ENCODE results near the gene SPEF1. TPM values are rescaled to one million over a fixed set of nuclear protein-coding genes. Genes with fewer than 3 reads are reported as not detected.

Gene SPEF1
- total and polyA plus RNA-seq, 10 of the 15 experiments (the other 5 are each of a cell fraction or from before 2014, with no cell fraction given), result 0.12 TPM; not detected in 9

DNA sequence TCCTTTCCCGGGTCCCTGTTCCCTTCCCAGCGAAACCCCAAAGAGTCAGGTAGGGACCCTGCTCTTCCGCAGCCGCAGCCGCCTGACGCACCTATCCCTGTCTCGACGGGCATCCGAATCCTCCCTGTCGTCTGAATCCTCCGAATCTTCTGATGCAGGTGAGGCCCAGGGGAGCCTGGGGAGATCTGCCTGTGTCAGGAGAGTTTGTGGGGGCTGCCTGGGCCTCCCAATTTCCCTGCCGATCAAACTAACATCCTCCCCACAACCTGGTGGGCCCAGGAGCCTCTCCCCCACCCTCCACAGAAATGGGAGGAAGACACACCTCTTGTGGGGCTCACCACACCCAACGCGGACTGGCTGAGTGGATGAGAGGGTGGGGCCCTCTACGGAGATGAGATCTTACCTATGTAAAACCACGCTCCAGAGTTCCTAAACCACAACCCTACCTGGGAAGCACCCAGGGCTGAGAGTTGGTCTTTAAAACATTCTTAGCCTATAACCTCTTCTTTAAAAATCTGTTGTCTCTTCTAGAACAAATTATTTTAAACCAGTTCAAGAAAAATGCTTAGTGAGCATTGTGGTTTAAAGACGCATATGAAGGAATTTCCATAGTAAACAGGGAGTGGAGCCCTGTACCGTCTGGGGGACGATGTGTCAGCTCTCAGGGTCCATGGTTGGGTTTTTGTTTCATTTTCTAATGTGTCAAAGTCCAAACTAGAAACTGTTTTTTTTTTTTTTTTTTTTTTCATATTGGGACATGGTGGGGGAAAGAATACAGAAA is 16.5 kb upstream of the SPEF1 start (continued):
- no peak for TF ChIP-seq MEF2A (IDR thresholded peaks at IDR 0.05; ENCODE audit: insufficient read depth, low read depth, low read length)
- no peak for TF ChIP-seq FOXM1 (IDR thresholded peaks at IDR 0.05; ENCODE audit: low read depth, low read length)
- no peak for TF ChIP-seq KAT2A (conservative IDR thresholded peaks at IDR 0.05; ENCODE audit: control insufficient read depth, low read depth, low read length)
- TF ChIP-seq, protein P1, sequence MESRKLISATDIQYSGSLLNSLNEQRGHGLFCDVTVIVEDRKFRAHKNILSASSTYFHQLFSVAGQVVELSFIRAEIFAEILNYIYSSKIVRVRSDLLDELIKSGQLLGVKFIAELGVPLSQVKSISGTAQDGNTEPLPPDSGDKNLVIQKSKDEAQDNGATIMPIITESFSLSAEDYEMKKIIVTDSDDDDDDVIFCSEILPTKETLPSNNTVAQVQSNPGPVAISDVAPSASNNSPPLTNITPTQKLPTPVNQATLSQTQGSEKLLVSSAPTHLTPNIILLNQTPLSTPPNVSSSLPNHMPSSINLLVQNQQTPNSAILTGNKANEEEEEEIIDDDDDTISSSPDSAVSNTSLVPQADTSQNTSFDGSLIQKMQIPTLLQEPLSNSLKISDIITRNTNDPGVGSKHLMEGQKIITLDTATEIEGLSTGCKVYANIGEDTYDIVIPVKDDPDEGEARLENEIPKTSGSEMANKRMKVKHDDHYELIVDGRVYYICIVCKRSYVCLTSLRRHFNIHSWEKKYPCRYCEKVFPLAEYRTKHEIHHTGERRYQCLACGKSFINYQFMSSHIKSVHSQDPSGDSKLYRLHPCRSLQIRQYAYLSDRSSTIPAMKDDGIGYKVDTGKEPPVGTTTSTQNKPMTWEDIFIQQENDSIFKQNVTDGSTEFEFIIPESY (IDR thresholded peaks at IDR 0.05), result no peak
- no peak for TF ChIP-seq GABPA (IDR thresholded peaks at IDR 0.05; ENCODE audit: low read depth)
- TF ChIP-seq CHD2 (IDR thresholded peaks at IDR 0.05; ENCODE audit: borderline replicate concordance, low read depth, low read length), result no peak
- 0 out of 2 replicates have a peak, but pooled peaks have one; percentile 17 for TF ChIP-seq NFYB (IDR thresholded peaks at IDR 0.05; ENCODE audit: insufficient read depth, low read depth, low read length)
- TF ChIP-seq KDM1A (IDR thresholded peaks at IDR 0.05; ENCODE audit: borderline replicate concordance), result no peak
- TF ChIP-seq, protein P2, sequence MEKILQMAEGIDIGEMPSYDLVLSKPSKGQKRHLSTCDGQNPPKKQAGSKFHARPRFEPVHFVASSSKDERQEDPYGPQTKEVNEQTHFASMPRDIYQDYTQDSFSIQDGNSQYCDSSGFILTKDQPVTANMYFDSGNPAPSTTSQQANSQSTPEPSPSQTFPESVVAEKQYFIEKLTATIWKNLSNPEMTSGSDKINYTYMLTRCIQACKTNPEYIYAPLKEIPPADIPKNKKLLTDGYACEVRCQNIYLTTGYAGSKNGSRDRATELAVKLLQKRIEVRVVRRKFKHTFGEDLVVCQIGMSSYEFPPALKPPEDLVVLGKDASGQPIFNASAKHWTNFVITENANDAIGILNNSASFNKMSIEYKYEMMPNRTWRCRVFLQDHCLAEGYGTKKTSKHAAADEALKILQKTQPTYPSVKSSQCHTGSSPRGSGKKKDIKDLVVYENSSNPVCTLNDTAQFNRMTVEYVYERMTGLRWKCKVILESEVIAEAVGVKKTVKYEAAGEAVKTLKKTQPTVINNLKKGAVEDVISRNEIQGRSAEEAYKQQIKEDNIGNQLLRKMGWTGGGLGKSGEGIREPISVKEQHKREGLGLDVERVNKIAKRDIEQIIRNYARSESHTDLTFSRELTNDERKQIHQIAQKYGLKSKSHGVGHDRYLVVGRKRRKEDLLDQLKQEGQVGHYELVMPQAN (conservative IDR thresholded peaks at IDR 0.05), result 0 out of 2 replicates have a peak, but pooled peaks have one; percentile 18
- 0 out of 2 replicates have a peak, but pooled peaks have one; percentile 43 for TF ChIP-seq IKZF1 (conservative IDR thresholded peaks at IDR 0.05)
- TF ChIP-seq SUPT20H (IDR thresholded peaks at IDR 0.05; ENCODE audit: borderline replicate concordance, control insufficient read depth, low read depth, low read length), result no peak
